SW 1271 (cell line): ENCODE data around the gene SLC38A8.

Experiments used
- DNase-seq, 2 experiments: peaks; one replicate each; lab custom pipeline; 2025; lab: John Stamatoyannopoulos, UW

SLC38A8 gene

GRCh38 chr16:84042308-84042878, at the start of gene SLC38A8:
SLC38A8 (minus strand) TSS chr16:84042795; CDS start chr16:84042157, 638 bp downstream.
- no peak for DNase-seq

- DNase-seq = no peak
These were observed 48.9 kb upstream of the SLC38A8 start for GRCh38 chr16:84091460-84091859.

GRCh38 chr16:84090211-84090610, 47.6 kb upstream of the SLC38A8 start:
- DNase-seq = no peak

GRCh38 chr16:84088695-84089395, 46.2 kb upstream of the SLC38A8 start:
- DNase-seq = no peak

- no peak for DNase-seq
These were observed 45.0 kb upstream of the SLC38A8 start for GRCh38 chr16:84087466-84088151.

- no peak for DNase-seq
These were observed 44.4 kb upstream of the SLC38A8 start for GRCh38 chr16:84087001-84087400.

- DNase-seq = no peak
These were observed 43.7 kb upstream of the SLC38A8 start for GRCh38 chr16:84086341-84086740.

GRCh38 chr16:84085773-84086172, 43.2 kb upstream of the SLC38A8 start:
- DNase-seq = no peak

- DNase-seq = no peak
These were observed 42.7 kb upstream of the SLC38A8 start for GRCh38 chr16:84085271-84085667.

- peak in 1 of 2 experiments; percentile 53 for DNase-seq
These were observed 42.1 kb upstream of the SLC38A8 start for GRCh38 chr16:84084570-84085270.

GRCh38 chr16:84082835-84083569, 40.4 kb upstream of the SLC38A8 start:
- DNase-seq = no peak

GRCh38 chr16:84082110-84082509, 39.5 kb upstream of the SLC38A8 start:
- DNase-seq = no peak

- no peak for DNase-seq
These were observed 38.9 kb upstream of the SLC38A8 start for GRCh38 chr16:84081446-84081989.

- DNase-seq = no peak
These were observed 38.2 kb upstream of the SLC38A8 start for GRCh38 chr16:84080813-84081212.

GRCh38 chr16:84080378-84080777, 37.8 kb upstream of the SLC38A8 start:
- DNase-seq = no peak

- no peak for DNase-seq
These were observed 37.1 kb upstream of the SLC38A8 start for GRCh38 chr16:84079664-84080063.

- no peak for DNase-seq
These were observed 32.8 kb upstream of the SLC38A8 start for GRCh38 chr16:84075376-84075775.

- DNase-seq = no peak
These were observed 32.1 kb upstream of the SLC38A8 start for GRCh38 chr16:84074721-84075120.

- DNase-seq = no peak
These were observed 29.4 kb upstream of the SLC38A8 start for GRCh38 chr16:84072014-84072413.

- no peak for DNase-seq
These were observed 28.5 kb upstream of the SLC38A8 start for GRCh38 chr16:84071121-84071520.

- DNase-seq = no peak
These were observed 26.9 kb upstream of the SLC38A8 start for GRCh38 chr16:84069540-84069939.
